GM19238 (cell line): ENCODE measurements around the gene NFATC4.

Source experiments
- DNase-seq: peaks from one replicate; pipeline ENCODE4 v3.0.0; 2011; ENCODE audit warnings: low spot score; ENCODE audit not compliant: insufficient read length

The NFATC4 gene

DNA sequence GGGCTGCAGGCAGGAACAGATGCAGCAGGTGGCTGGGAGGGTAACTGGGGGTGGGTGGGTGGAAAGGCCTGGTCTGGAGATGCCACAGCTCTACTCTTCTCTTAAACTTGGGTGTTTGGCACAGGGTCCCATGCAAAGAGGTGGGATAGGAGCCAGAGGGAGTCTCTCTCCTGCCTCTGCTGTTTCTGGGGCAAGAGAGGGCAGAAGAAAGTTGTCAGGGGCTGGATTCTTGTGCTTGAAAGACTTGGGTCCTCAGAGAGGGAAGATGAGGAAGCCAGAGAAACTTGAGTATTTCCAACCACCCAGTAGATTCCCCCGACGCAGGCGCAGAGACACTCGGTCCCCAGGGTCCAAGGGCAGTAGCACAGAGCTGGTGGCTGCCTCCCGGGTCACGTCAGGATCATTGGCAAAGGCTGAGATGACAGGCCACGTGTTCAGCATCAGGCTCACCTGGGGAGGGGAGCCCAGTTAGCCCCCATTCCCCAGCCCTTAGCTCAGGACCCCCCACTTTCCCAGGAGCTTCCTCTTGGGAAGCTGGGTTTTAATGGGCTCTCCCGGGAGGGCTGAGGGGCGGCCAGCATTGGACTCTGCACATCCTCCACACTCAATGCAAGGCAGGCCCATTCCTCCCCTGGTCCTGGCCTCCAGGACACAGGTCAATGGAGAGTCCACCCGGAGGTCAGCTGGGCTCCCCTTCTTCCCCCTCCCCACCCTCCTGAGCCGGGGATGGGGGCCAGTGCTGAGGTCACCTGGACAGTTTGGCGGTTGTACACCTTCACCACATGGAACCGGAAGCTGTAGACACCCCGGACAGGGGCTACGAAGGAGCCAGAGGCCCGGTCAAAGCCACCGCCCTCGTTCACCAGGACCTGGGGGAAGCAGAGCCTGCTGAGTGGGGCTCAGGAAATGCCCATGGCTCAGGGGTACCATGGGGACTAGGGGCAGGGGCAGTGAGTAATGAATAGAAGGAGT lies 59.8 kb downstream of the NFATC4 start:
- no peak for DNase-seq

DNA sequence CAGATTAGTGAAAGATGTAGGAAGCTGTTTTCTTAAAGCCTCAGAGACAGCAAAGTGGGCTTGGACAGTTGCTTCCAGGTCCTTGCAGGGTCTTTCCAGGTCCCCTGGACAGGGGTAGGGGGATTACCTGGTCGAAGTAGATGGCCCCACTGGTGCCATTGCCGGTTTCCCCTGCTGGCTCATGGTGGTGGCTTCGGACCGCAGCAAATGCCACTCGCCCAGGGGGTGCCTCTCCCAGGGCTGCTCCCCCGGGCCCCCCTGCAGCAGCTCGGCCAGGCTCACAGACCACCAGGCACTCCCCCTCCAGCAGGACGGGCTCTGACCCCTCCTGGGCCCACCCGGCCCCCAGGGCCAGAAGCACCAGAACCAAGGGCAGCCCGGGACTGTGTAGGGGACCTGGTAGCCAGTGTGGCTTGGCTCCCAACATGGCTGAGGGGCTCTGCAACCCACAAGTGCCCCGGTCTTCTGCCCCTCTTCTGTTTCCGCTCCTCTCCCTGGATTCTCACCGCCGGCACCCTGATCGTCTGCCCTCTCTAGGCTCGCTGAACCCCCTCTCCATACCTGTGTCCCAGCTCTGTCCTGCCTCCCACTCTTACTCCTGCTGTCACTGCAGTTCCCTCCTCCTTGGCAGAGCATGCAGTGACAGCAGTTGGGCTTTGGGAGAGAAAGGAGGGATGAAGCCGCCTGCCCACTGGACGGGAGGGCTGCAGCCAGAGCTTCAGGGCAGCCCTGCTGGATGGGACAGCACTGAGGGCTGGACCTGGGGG lies 60.8 kb downstream of the NFATC4 start:
- DNase-seq = no peak
